Peyer's patch (tissue), 4 donors: Measurements from ENCODE around the gene PRR7. TPM values are rescaled to one million over a fixed set of nuclear protein-coding genes. Genes with fewer than 3 reads are reported as not detected.

ENCODE experiments used
- DNase-seq, 3 donors: peaks; one replicate each; pipeline ENCODE4 v3.0.0-alpha.2; 2017 to 2019
- H3K27ac ChIP-seq, 4 donors: fragments of 200-600 bp; sonication (generic); one replicate each; pipeline ENCODE4 v1.5.1; 2016 to 2019
- H3K27me3 ChIP-seq, 2 donors: fragments of 200-600 bp; sonication (generic); one replicate each; pipeline ENCODE4 v1.5.1; 2019
- H3K36me3 ChIP-seq, 3 donors: fragments of 200-600 bp; sonication (generic); one replicate each; pipeline ENCODE4 v1.5.1; 2016 to 2019
- H3K4me1 ChIP-seq, 4 donors: fragments of 200-600 bp; sonication (generic); one replicate each; pipeline ENCODE4 v1.5.1; 2016 to 2019
- H3K4me3 ChIP-seq, 4 donors: fragments of 200-600 bp; sonication (generic); 1 replicate in 3 of 4; 2 replicates in 1 of 4; pipeline ENCODE4 v1.5.1; 2016 to 2019; ENCODE audit warnings: mild to moderate bottlenecking in 1 of 4
- H3K9me3 ChIP-seq, 4 donors: fragments of 200-600 bp; sonication (generic); one replicate each; pipeline ENCODE4 v1.5.1; 2016 to 2019; ENCODE audit warnings: mild to moderate bottlenecking in 1 of 4
- CTCF ChIP-seq, 6 experiments: fragments of 450-650 bp in 4 of 6; fragments of 200-600 bp in 2 of 6; sonication (generic) in 1 of 6; IDR thresholded peaks; one replicate each; pipeline ENCODE4 v1.5.1; 2017 to 2019; ENCODE audit warnings: antibody characterized with exemption in 6 of 6, mild to moderate bottlenecking in 3 of 6, moderate library complexity in 1 of 6
- POLR2A ChIP-seq, 2 donors: fragments of 450-650 bp; IDR thresholded peaks; one replicate each; pipeline ENCODE4 v1.5.1; 2017; ENCODE audit warnings: antibody characterized with exemption in 2 of 2, mild to moderate bottlenecking in 2 of 2, moderate library complexity in 2 of 2
- total RNA-seq, 4 donors: library from RNA; depleted of rRNA; stranded (reverse); fragments of >200 nt; gene quantifications; one replicate each; pipeline ENCODE4 v1.1.0, GENCODE V29; 2016

Gene PRR7
- total RNA-seq, 4 donors from 2014 or later = 0.70 to 2.2 (median 1.9) TPM; not detected in 1

- peak in 1 of 3 donors; percentile 49 for DNase-seq
- Histone ChIP-seq H3K4me1 (peaks cover 0 to 59% (median 35%) of the 10 kb centered on the region in 4 donors), H3K4me3 (peak overlapping the region in 1 of 4 donors; percentile 18), H3K9me3 (no peaks in the 10 kb centered on the region), H3K36me3 (peaks cover 0 to 77% (median 0%) of the 10 kb centered on the region in 3 donors), H3K27ac (peak overlapping the region in 3 of 4 donors; percentile 65 to 94 (median 72)), H3K27me3 (no peaks in the 10 kb centered on the region)
- TF ChIP-seq CTCF (IDR thresholded peaks at IDR 0.05) = no peak
- TF ChIP-seq POLR2A (IDR thresholded peaks at IDR 0.05) = no peak
Measured at GRCh38 chr5:177432839-177433657, 13.6 kb upstream of the PRR7 start.

GRCh38 chr5:177433658-177434217 lies 12.9 kb upstream of the PRR7 start:
- H3K9me3 ChIP-seq = no peaks in the 10 kb centered on the region
- H3K27me3 ChIP-seq = no peaks in the 10 kb centered on the region
- DNase-seq = peak in 1 of 3 donors; percentile 46
- H3K27ac ChIP-seq = peak overlapping the region in 1 of 4 donors; percentile 57
- no peak overlapping the region for H3K4me3 ChIP-seq
- H3K36me3 ChIP-seq = peaks cover 0 to 82% (median 0%) of the 10 kb centered on the region in 3 donors
- peaks cover 0 to 52% (median 30%) of the 10 kb centered on the region in 4 donors for H3K4me1 ChIP-seq
- TF ChIP-seq POLR2A (IDR thresholded peaks at IDR 0.05) (no peak), CTCF (IDR thresholded peaks at IDR 0.05) (no peak)

GRCh38 chr5:177434437-177434836 lies 12.2 kb upstream of the PRR7 start:
- H3K36me3 ChIP-seq = peaks cover 0 to 83% (median 0%) of the 10 kb centered on the region in 3 donors
- no peak for TF ChIP-seq CTCF (IDR thresholded peaks at IDR 0.05)
- no peaks in the 10 kb centered on the region for H3K27me3 ChIP-seq
- no peak for DNase-seq
- H3K4me3 ChIP-seq = no peak overlapping the region
- no peaks in the 10 kb centered on the region for H3K9me3 ChIP-seq
- peaks cover 0 to 47% (median 26%) of the 10 kb centered on the region in 4 donors for H3K4me1 ChIP-seq
- H3K27ac ChIP-seq = peak overlapping the region in 1 of 4 donors; percentile 17

- DNase-seq = peak in 1 of 3 donors; percentile 44
- H3K36me3 ChIP-seq = peaks cover 0 to 84% (median 0%) of the 10 kb centered on the region in 3 donors
- no peak for TF ChIP-seq POLR2A (IDR thresholded peaks at IDR 0.05)
- no peak for TF ChIP-seq CTCF (IDR thresholded peaks at IDR 0.05)
- H3K4me3 ChIP-seq = no peak overlapping the region
- no peaks in the 10 kb centered on the region for H3K27me3 ChIP-seq
- peak overlapping the region in 1 of 4 donors; percentile 17 for H3K27ac ChIP-seq
- H3K9me3 ChIP-seq = no peaks in the 10 kb centered on the region
- H3K4me1 ChIP-seq = peaks cover 0 to 40% (median 22%) of the 10 kb centered on the region in 4 donors
Measured at GRCh38 chr5:177434942-177435738, 11.5 kb upstream of the PRR7 start.

- Histone ChIP-seq H3K36me3 (peaks cover 0 to 84% (median 0%) of the 10 kb centered on the region in 3 donors), H3K4me1 (peaks cover 0 to 32% (median 14%) of the 10 kb centered on the region in 4 donors), H3K9me3 (no peaks in the 10 kb centered on the region), H3K4me3 (no peak overlapping the region), H3K27me3 (no peaks in the 10 kb centered on the region), H3K27ac (no peak overlapping the region)
- no peak for TF ChIP-seq CTCF (IDR thresholded peaks at IDR 0.05)
- TF ChIP-seq POLR2A (IDR thresholded peaks at IDR 0.05) = no peak
- no peak for DNase-seq
Measured at GRCh38 chr5:177435847-177436536, 10.6 kb upstream of the PRR7 start.
